Mucosa of descending colon (tissue), 3 donors: ENCODE data around the gene EFNB2. TPM values are rescaled to one million over a fixed set of nuclear protein-coding genes. Genes with fewer than 3 reads are reported as not detected.
A peak's percentile ranks its signal among the peaks of the same experiment; 100 is the strongest.

ENCODE experiments used
- ATAC-seq: fragments of 200-7000 bp; cut with Tn5 transposase; one replicate; pipeline ENCODE4 v1.9.1; 2020; ENCODE audit warnings: mild to moderate bottlenecking, moderate library complexity
- DNase-seq, 3 donors: peaks; one replicate each; pipeline ENCODE4 v3.0.0-alpha.2; 2020
- H3K36me3 ChIP-seq: fragments of 200-600 bp; one replicate; pipeline ENCODE4 v1.8.0; 2021; ENCODE audit warnings: low read depth, mild to moderate bottlenecking
- H3K4me1 ChIP-seq: fragments of 200-600 bp; one replicate; pipeline ENCODE4 v1.8.0; 2021; ENCODE audit warnings: low read depth, mild to moderate bottlenecking
- H3K4me3 ChIP-seq: fragments of 200-600 bp; one replicate; pipeline ENCODE4 v1.8.0; 2021; ENCODE audit warnings: mild to moderate bottlenecking
- H3K9me3 ChIP-seq: fragments of 200-600 bp; one replicate; pipeline ENCODE4 v1.8.0; 2021; ENCODE audit warnings: mild to moderate bottlenecking
- intact Hi-C, 2 donors: fragments of 100-400 bp; cut with DNase I in 1 of 2; cut with micrococcal nuclease in 1 of 2; formaldehyde crosslinking; loops; one replicate each; pipeline versions ENCODE4 v1.11.0 to v1.11.1; 2022; cut with DNase I, micrococcal nuclease
- total RNA-seq, 3 donors: library from RNA; stranded (reverse); fragmentation: NEBNext Ultra II Directional in 2 of 3; extraction: Animal tissue kit (Norgen Biotek cat#: 25700) in 2 of 3; gene quantifications; one replicate each; pipeline versions ENCODE4 v1.2.1 to v1.2.4, GENCODE V29; 2021 to 2023
- TF ChIP-seq, protein P1 (sequence below): fragments of 200-600 bp; IDR thresholded peaks from one replicate; pipeline ENCODE4 v1.8.0; 2022; ENCODE audit warnings: antibody characterized with exemption, mild to moderate bottlenecking
- donor health status: DM: no; HTN: no; CAD: no; lungs with moderate emphysema.
- donor health status: DM: no; HTN: no; CAD: no.
- donor health status: DM: no; HTN: yes; CAD: no.

EFNB2 gene
- total RNA-seq, 3 donors from 2014 or later = 48.8 to 92.6 (median 82.3) TPM

DNA sequence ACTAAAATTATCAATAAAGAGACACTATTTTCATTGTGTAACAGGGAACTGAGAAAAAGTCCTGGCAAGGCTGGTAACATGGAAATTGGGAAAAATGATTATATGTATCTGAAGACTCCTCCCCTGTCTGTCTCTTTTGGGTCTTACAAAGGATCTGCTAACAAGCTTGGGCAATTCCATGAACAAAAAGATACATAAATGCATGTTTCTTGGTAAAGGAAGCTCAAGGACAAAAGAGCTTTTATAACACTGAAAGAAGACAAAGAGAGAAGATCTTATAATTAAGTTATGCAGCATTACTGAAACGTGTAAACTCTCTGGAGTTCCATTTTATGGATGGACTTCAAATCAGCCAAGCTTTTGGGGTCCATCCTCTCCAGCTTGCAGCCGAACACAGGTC lies 29.2 kb downstream of the EFNB2 start:
- Histone ChIP-seq H3K4me1 (no peaks in the 10 kb centered on the region), H3K4me3 (no peak overlapping the region), H3K36me3 (no peaks in the 10 kb centered on the region), H3K9me3 (no peaks in the 10 kb centered on the region)
- ATAC-seq (no peak), DNase-seq (no peak)
- TF ChIP-seq, protein P1, sequence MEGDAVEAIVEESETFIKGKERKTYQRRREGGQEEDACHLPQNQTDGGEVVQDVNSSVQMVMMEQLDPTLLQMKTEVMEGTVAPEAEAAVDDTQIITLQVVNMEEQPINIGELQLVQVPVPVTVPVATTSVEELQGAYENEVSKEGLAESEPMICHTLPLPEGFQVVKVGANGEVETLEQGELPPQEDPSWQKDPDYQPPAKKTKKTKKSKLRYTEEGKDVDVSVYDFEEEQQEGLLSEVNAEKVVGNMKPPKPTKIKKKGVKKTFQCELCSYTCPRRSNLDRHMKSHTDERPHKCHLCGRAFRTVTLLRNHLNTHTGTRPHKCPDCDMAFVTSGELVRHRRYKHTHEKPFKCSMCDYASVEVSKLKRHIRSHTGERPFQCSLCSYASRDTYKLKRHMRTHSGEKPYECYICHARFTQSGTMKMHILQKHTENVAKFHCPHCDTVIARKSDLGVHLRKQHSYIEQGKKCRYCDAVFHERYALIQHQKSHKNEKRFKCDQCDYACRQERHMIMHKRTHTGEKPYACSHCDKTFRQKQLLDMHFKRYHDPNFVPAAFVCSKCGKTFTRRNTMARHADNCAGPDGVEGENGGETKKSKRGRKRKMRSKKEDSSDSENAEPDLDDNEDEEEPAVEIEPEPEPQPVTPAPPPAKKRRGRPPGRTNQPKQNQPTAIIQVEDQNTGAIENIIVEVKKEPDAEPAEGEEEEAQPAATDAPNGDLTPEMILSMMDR = no peak
- intact Hi-C loops = no loop called here

DNA sequence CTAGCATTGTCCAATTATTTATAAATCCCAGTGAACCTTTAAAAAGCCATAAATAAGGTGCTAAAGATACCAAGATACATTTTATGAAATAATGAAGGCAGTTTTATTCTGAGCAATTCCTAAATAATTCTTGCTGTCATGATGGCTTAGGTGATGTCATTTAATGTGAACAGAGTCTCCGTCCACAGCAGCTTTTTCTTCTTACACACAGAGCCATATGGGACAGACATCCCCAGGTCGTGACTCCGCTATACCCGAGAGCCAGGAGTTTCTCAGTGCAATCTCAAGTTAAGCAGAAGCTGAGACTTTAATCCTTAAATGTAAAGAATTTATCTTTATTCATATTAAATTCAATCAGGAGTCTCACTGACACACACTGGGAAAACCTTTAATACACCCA lies 29.7 kb downstream of the EFNB2 start:
- intact Hi-C loops = no loop called here
- ATAC-seq = no peak

DNA sequence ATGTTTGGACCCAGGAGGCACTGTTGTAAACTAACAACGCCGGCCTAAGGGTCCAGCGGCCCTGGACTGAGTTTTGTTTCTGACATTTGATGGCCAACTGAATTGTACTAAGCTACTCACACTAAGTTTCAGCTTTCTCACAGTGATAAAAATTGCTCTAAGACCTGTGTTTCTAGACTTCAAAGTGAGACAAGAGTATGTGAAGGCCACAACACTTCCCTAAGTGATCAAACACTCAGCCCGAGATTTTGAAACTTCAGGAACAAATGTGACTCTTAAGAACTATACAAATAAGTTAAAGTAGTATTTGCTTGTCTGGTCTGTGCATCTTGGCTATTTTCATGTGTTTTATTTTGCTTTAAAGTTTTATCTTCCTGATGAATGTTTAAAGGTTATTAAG lies 30.2 kb downstream of the EFNB2 start:
- ATAC-seq (no peak), DNase-seq (no peak)
- Histone ChIP-seq H3K4me1 (peaks cover 2% of the 10 kb centered on the region), H3K4me3 (no peak overlapping the region), H3K36me3 (no peaks in the 10 kb centered on the region), H3K9me3 (no peaks in the 10 kb centered on the region)
- TF ChIP-seq, protein P1 = no peak
- intact Hi-C loops = no loop called here

More for the DNA sequence above, 29.7 kb downstream of the EFNB2 start:
- TF ChIP-seq, protein P1 = no peak
- peaks cover under 1% of the 10 kb centered on the region for H3K4me1 ChIP-seq
- no peaks in the 10 kb centered on the region for H3K9me3 ChIP-seq
- no peaks in the 10 kb centered on the region for H3K36me3 ChIP-seq
- no peak for DNase-seq
- H3K4me3 ChIP-seq = no peak overlapping the region

DNA sequence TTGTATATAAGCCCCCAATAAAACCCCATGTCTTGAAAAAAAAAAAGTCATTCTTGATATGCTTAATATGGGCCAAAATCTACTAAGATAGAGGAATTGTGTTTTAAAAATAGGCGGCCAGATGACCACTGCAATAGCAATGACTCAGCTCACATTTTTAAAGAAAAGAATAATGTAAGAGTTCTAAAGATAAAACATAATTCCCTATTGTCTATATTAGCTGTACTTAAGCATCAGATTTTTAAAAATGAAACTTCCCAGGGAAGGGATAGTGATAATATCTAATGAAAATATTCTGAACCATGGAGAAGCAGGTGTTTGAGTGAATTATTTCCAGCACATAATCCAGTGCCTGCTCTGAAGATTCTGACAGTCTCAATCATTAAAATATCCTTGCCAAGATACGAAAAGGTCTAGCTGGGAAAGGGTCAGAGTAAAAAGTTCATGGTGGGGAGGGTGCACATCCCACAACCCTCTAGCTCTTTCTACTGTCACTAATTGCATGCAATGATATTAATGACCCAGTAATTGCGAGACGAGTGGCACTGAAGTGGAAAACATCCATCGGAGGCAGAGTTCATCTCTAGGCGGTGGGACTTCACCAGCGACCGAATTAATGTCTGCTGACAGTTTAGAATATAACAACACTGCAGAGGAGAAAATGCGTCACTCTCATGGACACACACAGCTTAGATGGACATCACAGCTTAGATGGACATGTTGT lies 31.6 kb downstream of the EFNB2 start:
- intact Hi-C loops = no loop called here
- TF ChIP-seq, protein P1 = no peak
- Histone ChIP-seq H3K4me1 (peaks cover 2% of the 10 kb centered on the region), H3K4me3 (no peak overlapping the region), H3K9me3 (no peaks in the 10 kb centered on the region), H3K36me3 (no peaks in the 10 kb centered on the region)
- ATAC-seq (no peak), DNase-seq (no peak)

DNA sequence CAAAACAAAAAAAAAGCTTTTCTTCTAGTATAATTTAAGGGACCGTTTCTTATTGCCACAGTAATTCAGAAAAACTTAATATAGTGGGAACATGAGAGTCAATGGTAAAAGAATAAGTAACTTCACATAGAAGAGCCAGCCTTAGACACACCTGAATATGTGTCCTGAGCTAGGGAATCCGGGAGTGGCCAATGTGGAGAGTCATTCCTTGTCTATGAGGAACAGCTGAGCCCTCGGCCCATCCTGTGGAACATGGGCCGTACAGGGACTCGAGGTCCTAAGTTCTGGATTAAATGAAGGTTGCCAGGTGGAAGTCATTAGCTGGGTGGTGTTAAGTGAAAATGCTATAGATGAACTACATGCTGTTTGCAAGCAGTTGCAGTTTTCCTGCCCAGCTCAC lies 32.2 kb downstream of the EFNB2 start:
- TF ChIP-seq, protein P1 = no peak
- peak; percentile 68 for ATAC-seq
- H3K36me3 ChIP-seq = no peaks in the 10 kb centered on the region
- H3K4me1 ChIP-seq = peaks cover 2% of the 10 kb centered on the region
- intact Hi-C loops = no loop called here
- H3K4me3 ChIP-seq = no peak overlapping the region
- no peak for DNase-seq
- no peaks in the 10 kb centered on the region for H3K9me3 ChIP-seq
